RWPE1 (cell line): ENCODE results near the gene NID1.

Experiments
- CTCF ChIA-PET: fragments of 350-600 bp; sonication (Branson Sonifier 250); formaldehyde crosslinking; extraction: SDS; loops from one replicate; lab custom pipeline; 2021; lab: Yijun Ruan, JAX
- POLR2A ChIA-PET: fragments of 400-600 bp; formaldehyde crosslinking; extraction: SDS; loops from one replicate; lab custom pipeline; 2020; ENCODE audit warnings: antibody characterized with exemption; ENCODE audit not compliant: low non-redundant PET; lab: Yijun Ruan, JAX
- DNase-seq: peaks from one replicate; pipeline ENCODE4 v3.0.0; 2012; ENCODE audit warnings: low spot score
- H3K27ac ChIP-seq: fragments of 450-650 bp; 2 replicates; pipeline ENCODE4 v1.5.1; 2017
- TF ChIP-seq, protein P1 (sequence below): fragments of 450-650 bp; conservative IDR thresholded peaks from 2 replicates; pipeline ENCODE4 v1.5.1; 2017; ENCODE audit warnings: low read depth, mild to moderate bottlenecking

NID1 gene

GRCh38 chr1:236024641-236025040 is 40.2 kb downstream of the NID1 start:
- ChIA-PET CTCF (interaction anchor here (0.6 kb wide), 1 partner anchor 140 kb away, joined by 6 read pairs; no protein-coding TSS in a partner anchor), POLR2A (no interaction called here)
- TF ChIP-seq, protein P1, sequence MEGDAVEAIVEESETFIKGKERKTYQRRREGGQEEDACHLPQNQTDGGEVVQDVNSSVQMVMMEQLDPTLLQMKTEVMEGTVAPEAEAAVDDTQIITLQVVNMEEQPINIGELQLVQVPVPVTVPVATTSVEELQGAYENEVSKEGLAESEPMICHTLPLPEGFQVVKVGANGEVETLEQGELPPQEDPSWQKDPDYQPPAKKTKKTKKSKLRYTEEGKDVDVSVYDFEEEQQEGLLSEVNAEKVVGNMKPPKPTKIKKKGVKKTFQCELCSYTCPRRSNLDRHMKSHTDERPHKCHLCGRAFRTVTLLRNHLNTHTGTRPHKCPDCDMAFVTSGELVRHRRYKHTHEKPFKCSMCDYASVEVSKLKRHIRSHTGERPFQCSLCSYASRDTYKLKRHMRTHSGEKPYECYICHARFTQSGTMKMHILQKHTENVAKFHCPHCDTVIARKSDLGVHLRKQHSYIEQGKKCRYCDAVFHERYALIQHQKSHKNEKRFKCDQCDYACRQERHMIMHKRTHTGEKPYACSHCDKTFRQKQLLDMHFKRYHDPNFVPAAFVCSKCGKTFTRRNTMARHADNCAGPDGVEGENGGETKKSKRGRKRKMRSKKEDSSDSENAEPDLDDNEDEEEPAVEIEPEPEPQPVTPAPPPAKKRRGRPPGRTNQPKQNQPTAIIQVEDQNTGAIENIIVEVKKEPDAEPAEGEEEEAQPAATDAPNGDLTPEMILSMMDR, result no peak
- DNase-seq, result no peak
- no peak overlapping the region for H3K27ac ChIP-seq

GRCh38 chr1:236023926-236024565 is 40.8 kb downstream of the NID1 start:
- no peak overlapping the region for H3K27ac ChIP-seq
- DNase-seq, result no peak
- ChIA-PET POLR2A (no interaction called here), CTCF (interaction anchor here (0.6 kb wide), 1 partner anchor 140 kb away, joined by 6 read pairs; no protein-coding TSS in a partner anchor)
- TF ChIP-seq, protein P1, result no peak

DNA sequence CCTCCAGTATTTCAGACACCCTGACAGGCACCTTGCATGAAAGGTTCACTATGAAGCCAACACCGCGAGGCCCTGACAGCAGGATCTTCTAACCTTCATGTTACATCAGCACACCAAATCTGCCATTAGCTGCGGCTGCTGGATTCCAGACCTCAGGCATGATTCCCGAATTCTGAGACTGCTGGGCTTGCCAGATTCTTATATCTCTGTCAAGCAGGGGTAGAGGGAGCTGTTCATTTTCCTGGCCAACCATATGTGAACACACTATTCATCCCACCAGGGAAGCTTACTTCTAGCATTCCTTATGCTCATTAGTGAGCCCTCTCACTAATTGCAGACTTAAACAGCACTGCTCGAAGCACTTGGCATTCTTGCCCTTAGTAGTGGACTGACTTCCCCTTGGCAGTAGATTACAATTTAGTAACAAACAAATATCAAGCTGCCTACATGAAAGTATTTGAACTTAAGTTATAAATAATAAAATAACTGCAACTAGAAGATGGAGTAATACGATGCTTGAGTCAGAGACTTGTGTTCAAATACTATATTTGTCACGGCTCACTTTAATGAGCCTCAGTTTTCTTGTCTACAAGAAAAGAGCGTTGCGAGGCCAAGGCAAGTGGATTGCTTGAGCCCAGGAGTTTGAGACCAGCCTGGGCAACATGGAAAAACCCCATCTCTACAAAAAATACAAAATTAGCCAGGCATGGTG is 43.3 kb downstream of the NID1 start:
- no peak for DNase-seq
- ChIA-PET POLR2A (no interaction called here), CTCF (interaction anchor here (0.5 kb wide), 1 partner anchor 516 kb away, joined by 3 read pairs; no protein-coding TSS in a partner anchor)
- no peak overlapping the region for H3K27ac ChIP-seq
- TF ChIP-seq, protein P1, result no peak

DNA sequence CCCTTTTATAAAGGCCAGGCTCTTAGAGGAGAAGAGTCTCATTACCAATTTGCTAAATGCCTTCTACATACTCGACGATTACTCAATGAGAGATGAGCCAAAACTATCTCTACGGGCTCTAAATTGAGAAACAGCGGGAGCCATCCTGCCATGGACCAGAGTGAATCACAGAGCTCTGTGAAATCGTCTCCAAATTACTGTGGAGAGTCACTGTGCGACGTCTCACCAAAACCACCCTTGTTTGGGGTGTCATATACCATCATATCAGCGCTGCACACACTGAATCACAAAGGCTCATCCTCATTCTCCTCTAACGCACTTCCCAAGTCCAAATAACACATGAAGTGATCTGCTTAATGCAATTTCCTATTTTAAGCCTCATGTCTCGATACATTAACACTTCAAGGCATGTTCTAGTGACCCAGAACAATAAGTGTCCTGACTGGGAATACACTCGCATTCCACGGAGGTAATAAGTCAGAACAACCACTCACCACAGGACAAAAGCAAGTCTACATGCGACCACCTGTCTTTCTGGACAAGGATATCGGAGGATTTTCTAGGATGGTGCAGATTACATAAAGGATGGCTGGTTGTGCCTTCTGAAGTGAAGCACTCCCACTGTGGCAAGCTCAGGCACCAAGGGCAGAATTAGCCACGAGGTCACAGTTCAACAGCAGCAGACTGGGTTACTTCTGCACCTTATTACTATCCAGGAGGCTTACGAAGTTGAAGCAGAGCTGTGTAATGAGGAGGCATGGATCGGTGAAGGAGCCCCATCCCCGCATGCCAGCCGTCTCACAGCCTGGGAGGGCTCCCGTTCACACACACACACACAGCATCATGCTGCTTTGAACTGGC is 44.3 kb downstream of the NID1 start:
- POLR2A ChIA-PET, result no interaction called here
- H3K27ac ChIP-seq, result no peak overlapping the region
- CTCF ChIA-PET, result interaction anchor here (0.5 kb wide), 1 partner anchor 515 kb away, joined by 3 read pairs; no protein-coding TSS in a partner anchor

DNA sequence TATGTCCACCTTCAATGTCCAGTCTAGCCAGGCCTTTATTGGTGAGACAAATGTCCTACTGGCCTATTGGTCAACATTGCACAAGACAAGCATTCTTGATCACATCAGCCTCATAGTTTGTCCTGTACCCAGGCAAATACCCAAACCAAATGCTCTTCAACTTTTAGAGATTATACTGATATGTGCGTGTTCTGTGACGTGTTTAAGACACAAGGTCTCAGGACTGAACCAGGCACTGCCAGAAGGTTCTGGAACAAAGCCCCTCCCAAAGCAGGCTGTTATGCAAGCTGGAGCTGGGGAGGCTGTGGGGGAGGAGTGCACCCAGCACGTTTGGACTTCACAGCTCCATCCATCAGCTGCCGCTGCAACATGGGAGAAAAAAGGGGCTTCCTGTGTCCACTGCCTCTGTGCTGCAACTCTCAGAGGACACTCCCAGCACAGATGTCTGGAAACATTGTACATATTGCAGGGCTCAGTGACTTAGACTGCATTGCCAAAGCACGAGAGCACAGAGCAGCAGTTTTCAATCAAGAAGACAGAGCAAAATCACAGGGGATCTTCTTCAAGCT is 45.9 kb downstream of the NID1 start:
- TF ChIP-seq, protein P1, result no peak
- ChIA-PET CTCF (no interaction called here), POLR2A (no interaction called here)
- H3K27ac ChIP-seq, result no peak overlapping the region
- DNase-seq, result no peak

More for the DNA sequence above, 44.3 kb downstream of the NID1 start:
- TF ChIP-seq, protein P1, result no peak
- no peak for DNase-seq
